Measurements from ENCODE around the gene VTI1A.

VTI1A gene

DNA sequence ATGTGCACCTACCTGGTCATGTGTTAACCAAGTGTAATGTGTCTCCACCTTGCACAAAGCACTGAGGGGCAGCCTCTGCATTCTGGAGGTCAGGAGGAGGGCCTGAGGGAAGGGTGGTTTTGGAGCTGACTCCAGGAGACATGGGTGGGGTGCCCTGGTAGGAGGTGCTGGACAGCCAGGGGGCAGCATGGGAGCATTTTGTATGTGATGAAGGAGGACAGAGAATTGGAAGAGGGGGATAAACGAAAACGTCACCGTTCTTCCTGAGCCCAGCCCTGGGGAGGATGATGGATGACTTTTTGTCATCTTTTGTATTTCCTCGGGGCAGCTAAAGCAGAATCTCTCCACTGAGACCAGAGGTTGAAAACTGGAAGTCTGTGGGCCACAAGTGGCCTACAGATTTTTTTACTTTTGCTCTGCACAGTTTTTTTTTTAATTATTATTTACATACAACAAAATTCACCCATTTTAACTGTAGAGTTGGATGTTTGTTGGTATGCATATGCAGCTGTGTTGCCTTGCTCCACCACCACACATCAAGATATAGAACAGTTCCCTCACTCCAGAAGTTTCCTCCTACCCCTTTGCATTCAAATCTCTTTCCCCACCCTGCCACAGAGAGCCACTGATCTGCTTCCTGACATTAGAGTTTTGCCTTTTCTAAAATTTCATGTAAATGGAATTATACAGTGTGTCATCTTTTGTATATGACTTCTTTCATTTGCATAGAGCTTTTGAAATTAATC lies 242.5 kb downstream of the VTI1A start:
- ATAC-seq: no peak

DNA sequence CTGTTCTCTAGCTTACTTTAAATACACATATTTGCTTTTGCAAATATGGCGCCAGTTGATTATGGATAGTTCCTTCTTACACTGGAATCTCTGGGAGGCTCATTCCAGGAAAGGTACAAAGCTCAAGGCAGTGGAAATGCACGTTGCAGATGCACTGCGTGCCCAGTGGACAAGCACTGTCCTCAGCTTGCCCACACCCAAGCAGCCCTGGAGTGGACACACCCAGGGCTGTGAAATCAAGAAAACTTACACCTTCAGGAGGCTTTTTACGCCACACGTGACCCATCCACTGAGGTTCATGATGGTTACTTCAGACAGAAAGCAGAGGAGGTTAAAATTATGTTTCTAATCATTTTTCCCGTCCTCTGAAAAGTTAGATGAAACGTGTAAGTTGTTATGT lies 248.5 kb downstream of the VTI1A start:
- no peak for ATAC-seq

DNA sequence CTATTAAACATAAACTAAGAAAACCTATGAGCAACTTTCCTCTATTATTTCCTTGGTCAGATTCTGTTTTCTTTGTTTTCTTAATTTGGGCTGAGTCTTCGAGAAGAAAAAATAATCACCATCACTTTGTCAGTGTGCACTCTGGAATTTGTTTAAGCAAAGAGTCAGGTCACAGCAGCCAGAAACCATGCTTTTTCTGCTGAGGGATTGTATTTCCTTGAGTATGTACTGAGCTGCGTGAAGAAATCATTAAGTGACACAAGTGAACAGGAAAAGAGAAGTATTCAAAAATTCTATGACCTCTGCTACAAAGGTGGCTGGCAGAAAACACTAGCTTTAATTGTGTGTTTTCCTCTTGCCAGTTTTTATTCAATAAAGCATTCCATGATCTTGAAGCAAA lies 249.6 kb downstream of the VTI1A start:
- ATAC-seq: no peak

DNA sequence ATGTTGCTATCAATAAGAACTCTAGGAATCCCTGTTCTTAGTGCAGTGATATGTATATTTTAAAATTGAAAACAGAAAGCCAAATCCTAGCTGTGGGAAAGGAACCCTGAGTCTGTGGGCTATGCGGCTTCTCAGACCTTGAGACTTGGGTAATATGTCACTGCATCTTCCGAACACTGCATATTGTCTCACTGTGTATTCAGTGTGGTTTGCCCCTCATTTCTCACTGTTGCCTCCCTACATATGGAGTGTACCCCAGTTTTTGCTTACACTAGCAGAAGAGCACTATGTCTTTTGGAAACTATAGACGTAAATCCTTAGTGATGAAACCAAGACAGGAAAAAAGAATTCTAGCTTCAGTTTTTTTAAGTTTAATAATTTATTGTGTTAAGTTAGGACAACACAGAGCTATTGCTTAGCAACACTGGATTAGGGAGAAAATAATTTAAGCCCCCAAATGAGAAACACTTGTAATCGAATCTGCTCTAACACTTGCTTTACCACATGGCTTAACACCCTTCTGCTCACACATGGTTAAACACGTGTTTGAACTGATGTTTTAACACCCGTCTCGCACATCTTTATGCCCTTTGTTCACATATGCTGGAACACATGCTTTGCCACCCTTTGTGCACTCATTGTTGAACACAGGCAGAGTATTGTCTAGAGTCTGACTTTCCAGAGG lies 251.3 kb downstream of the VTI1A start:
- ATAC-seq: no peak

DNA sequence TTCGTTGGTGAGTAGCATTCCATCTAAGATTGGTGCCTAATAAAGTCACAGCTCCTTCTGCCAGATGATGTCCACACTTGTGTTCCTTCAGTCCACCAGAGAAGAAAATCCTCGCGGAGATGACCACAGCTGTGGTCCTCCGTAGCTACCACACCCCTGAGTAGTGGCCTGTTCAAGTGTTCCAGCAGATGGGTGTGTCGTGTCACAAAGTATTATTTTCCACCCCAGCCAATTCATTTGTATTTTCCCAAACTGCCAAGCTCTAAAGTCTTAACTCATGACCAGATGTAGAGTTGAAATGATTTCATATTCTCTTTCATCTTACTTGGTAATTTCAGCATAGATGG lies 251.8 kb downstream of the VTI1A start:
- ATAC-seq: no peak

DNA sequence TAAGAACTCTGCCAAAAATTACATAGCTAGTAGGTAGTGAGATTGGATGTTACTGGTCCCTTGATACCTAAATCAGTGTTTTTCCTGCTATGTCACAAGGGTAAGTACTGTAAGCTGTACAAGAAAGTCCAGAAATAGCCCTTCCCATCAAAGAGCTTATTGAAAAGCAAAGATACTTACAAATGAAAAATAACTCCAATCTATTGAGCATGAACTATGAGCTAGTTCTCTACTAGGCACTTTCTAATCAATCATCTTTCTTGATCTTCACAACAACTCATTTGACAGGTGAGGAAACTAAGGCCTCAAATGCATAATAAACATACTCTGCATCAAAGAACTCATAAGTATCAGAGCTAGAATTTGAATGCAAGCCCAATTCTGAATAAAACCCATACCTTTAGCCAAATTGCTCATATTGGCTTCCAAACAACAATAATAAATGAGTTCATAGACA lies 253.2 kb downstream of the VTI1A start:
- ATAC-seq: no peak

DNA sequence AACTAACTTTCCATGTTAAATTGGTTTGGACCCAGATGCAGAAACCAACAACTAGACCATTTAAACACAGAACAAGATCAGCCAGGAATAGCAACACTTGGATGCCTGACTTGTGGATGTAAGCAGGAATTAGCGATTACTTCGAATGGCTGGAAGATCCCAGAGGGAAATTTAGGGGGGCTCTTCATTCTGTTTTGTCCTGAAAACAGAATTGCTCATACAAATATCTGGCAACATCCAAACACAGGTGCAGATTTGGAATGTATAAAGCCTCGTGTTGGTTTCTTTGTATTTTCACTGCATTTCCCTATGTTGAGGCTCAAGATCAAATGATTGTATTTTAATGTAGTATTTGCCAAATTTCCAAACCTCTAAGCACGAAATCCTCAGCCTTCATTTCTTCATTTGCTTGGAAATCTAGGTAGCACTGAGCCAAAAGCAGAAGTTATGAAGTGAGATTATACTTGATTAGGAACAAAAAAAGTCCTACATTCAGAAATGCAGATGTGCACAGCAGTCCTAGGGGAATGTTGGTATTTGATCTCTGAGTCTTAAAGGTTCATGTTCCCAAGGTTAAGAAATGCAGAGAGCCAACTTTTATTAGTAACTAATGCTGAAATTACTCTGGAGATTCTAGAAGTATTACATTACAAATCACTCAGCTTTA lies 254.3 kb downstream of the VTI1A start:
- no peak for ATAC-seq

DNA sequence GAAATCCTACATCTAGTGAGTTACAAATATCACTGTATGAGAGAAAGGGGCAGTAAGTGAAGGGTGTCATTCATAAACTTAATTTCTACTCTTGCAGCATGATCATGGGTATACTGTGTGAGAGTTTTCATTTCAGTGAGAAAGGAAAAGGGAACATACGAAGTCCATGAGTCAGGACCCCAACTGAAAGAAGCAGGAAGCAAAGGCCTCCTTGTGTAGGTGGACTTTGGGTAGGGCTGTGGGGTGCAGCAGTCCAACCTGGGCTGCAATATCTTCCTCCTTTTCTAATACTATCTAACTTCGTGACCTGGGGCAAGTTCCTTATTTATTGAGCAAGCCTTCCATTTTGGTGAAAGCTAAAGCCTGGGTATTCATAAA lies 254.9 kb downstream of the VTI1A start:
- ATAC-seq: no peak

DNA sequence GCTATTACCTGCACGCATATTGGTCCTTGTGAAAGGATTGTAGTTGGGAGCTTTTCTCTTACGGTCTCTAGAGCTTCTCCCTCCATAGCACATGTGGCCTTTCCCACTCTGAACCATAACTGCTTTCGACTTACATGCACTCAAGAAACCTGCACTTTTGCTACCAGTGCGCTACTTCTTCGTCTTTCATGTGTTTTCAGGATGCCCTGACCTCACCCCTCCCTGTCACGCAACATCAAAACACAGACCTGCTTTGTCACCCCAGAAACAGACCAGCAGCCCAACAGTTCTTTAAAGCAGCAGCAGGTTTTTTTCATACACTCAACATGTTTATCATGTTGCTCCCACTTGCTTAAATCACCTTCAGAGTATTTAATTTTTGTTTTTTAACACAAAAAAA lies 259.6 kb downstream of the VTI1A start:
- no peak for ATAC-seq

DNA sequence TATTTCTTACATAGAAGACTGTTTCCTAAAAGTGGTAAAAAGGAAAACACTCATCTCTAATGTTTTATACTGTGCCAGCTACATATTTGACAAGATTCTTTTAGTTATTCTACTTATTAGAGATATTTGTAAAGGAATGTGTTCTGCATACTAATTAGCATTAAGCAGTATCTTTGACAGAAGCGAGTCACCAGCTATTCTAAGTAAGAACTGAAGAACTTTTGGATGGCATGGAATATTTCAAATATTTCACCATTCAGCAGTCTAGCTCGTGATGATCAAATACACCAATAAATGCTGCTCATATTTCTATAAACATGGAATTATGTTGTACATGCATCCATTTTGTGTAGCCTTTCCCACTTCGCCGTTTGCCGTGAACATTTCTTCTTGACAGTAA lies 261.4 kb downstream of the VTI1A start:
- no peak for ATAC-seq

DNA sequence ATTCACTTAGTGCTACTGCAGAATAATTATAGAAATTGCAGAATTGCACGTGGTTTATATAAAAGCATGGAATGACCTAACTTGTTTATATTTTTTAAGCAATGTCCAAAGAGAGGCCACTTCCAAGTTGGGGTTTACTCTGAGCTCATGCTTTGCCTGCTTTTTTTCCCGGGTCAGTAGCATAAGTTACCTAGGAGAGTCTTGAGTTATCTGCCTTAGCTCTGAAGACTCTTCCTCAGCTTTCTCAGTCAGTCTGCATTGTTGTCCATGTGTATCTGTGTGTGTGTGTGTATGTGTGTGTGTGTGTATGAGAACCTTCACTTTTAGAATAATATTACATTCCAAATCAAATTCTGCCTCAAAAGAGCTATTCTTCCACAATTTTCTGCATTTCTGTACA lies 263.5 kb downstream of the VTI1A start:
- no peak for ATAC-seq

DNA sequence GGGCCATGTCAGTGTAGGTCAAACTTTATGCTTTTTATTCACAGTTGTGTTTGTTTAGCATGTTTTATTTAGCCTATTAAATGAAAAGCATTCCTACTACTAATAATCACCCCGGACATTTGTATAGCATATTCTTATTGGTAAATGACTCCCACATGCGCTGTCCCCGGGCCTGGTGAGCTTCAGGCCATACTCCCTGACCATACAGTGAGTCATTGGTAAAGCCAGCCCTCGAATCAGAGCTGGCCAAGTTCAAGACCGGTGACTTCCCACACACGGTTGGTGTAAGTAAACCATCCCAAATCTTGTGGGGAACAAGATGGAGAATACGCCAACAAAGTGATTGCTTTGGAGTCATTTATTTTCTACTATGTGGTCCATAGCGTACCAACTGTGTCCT lies 264.4 kb downstream of the VTI1A start:
- ATAC-seq: no peak

DNA sequence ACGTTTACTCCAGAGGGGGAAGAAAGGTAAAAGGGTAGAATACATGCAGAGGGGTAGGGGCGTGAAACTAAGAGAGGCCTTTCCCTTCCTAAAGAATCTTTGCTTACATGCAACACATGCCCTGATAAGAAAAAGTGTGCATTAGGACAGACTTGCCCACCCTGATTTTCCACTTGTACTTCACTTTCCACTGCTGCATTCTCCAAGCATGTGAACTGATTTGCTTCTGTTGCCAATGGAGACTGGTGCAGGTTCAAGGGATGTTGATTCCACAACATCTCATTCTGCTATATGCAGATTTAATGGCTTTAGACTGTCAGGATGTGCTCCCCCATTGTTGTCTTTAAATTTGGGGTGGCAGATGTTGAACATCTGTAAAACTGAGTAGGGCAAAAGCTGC lies 265.5 kb downstream of the VTI1A start:
- no peak for ATAC-seq

DNA sequence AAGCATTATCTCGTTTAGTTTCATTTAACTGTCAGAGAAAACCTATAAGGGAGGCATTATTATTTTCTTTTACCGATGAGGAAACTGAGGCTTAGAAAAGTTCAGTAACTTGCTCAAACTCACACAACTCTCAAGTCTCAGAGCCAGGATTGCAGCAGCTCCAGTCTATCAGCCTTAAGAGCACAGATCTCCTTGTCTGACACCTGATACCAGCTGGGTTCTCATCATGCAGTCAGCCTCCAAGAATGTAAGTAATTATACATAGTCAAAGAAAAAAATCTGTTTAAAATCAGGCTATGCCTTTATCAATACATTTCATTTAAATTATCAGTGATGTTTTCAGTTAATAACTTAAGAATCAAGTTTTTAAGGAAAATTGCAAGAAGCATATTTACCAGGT lies 266.4 kb downstream of the VTI1A start:
- no peak for ATAC-seq

DNA sequence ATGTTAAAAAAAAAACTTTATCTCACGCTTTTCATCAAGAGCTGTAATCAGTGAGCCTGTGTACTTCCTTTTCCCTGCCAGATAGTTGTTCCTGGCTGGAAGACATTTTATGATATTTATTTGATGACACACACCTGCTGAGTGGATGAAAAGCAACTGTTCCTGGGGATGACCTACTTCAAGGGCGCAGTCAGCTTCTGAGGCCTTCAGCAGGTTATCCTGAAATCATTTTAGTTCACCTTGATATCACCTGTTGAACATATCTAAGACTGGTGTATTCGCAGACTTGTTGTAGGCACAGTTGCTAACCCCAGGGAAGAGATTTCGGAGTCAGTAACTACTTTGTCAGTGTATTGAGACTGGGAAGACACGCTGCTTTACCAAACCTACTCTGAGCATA lies 268.6 kb downstream of the VTI1A start:
- no peak for ATAC-seq

DNA sequence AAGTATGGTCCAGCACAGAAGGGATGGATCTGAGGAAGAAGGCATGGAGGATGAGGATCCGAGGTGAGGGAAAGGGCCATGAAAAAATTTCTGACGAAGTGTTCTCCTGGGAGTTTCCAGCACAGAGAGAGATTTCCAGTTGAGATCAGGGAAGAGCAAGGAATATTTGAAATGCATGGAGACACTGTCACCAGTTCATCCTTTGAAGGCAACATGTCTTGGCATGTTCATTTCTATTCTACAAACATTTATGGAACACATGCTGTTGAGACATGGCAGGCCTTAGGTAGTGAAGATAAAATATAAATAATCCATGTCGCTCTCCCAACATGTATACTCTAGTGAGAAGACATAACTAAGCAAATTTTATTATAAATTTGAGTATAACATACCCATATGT lies 269.1 kb downstream of the VTI1A start:
- no peak for ATAC-seq

DNA sequence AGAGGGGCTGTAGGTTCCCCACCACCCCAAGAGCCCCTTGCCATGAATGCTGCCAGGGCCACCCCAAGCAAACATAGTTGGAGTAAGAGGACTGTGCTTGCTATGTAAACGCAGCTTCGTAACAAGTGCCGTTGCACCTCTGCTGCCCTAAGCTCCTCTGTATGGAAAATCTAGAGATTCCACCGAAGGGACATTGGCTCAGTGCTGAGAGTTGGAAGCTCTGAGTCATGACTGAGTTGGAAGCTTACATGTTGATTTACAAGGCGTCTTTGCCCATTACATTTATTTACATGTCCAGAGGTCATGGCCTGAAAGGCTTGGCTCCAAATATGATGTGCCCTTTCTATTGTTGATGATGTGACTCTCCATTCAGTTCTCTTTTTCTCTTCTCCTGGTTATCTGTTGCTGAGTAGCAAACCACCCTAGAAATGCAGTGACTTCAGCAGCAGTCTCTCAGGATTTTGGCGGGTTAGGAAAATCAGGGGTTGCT lies 270.0 kb downstream of the VTI1A start:
- no peak for ATAC-seq

DNA sequence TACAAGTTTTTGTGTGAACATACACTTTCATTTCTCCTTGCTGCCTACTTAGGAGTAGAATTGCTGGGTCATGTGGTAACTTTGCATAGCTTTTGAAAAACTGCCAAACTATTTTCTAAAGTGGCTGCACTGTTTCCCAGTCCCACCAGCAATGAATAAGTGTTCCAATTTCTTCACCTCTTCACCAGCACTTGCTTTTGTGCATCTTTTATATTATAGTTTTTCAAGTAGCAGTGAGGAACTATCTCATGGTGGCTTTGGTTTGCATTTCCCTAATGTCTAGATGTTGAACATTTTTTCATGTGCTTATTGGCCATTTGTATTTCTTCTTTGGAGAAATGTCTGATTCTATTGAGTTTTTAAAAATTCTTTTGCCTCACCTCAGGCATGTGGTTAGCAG lies 273.2 kb downstream of the VTI1A start:
- no peak for ATAC-seq

DNA sequence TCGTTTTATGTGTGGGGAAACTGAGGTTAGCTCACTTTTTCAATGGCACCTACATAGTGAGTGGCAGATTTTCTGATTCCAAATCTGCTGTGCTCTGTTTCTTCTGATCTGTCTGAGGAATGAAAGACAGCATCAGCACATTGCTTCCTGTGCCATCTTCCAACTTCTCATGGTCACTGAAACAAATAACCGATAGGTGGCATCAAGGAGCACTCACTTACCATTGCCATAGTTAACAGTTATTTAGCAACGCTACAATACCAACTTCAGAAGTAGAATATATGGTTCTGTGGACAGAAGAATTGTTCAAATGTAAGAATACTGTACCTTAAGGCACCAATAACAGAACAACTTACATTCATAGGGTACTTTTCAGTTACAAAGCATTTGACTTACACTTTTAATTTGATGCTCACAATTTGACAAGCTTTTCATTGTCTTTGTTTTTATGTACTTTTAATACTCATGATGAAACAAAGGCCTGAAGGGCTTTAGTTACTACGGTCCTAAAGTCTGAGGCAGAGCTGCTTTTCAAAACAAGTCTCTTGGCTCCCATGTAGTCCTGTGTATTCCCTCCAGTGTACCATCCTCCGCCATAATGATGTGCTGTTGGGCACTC lies 274.2 kb downstream of the VTI1A start:
- ATAC-seq: no peak

DNA sequence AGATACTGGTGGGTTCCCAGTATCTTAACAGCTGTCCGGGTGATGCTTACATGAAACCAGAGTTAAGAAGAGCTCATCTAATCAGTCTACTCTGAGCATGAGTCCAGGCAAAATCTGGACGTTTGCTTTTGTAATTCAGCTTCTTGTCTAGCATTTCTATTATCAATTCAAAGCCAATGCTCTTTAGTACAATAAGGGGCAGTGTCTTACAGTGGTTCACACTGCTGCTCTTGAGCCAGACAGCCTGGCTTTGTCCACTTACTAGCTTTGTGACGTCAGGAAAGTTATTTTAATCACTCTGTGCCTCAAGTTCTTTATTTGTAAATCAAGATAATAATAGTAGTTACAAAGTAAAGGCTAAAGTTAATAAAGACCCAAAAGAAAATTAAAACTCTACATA lies 275.7 kb downstream of the VTI1A start:
- no peak for ATAC-seq

DNA sequence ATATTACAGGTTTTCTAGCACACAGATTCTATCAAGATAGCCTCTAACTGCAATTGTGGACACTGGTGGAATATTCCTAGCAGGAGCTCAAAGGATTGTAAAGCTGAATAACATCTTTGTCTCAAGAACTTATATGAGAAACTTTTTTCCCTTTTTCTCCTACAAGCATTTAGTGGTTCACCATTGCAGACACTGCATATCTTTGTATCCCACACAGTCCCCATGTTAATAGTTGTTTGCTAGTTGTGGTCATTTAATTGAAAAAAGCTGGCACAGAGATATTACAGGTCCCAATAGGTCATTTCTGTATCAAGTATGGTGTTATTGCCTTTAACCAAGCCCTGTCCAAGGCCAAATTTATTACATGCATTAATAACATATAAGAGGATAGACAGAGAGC lies 276.9 kb downstream of the VTI1A start:
- ATAC-seq: no peak

DNA sequence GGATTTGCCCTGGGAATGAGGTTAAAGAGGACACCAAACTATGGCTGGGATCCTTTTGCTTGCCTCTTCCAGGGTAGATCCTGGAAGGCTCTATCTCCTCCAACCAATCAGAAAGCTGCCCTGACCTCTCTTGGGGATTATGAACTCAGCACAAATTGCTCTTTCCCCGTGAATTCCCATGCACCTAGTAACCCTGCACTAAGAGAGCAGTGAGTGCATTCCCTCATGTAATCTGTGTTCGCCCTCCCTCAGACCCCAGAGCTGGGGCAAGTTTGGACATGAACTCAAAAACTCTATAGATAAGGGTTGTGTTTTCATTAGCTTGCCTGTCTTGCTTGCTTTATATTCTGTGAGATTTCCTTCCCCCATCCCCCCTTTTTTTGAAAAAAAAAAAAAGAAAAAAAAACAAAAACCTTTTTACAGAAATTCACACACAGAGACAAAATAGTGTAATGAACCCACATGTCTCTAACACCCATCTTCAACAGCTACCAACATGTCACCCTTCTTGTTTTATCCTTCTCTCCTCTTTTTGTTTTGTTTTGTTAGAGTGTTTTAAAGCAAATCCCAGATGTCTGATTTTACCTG lies 277.5 kb downstream of the VTI1A start:
- ATAC-seq: no peak
